Ovary (tissue), 3 donors: ENCODE data around the gene FAR1.

Source experiments
- EP300 ChIP-seq: sonication (generic); formaldehyde crosslinking; IDR thresholded peaks from one replicate; pipeline ENCODE4 v1.6.1; 2017; ENCODE audit warnings: antibody characterized with exemption
- POLR2A ChIP-seq: fragments of 450-650 bp; IDR thresholded peaks from one replicate; pipeline ENCODE4 v1.6.1; 2017; ENCODE audit warnings: antibody characterized with exemption, mild to moderate bottlenecking, moderate library complexity
- TF ChIP-seq, protein P1 (sequence below), 3 donors: fragments of 450-650 bp in 2 of 3; fragments of 200-600 bp in 1 of 3; IDR thresholded peaks; one replicate each; pipeline versions ENCODE4 v1.5.1 to v1.8.0; 2016 to 2022; ENCODE audit warnings: antibody characterized with exemption in 3 of 3, mild to moderate bottlenecking in 1 of 3
- donor health status: DM: no; HTN: no; CAD: no.

DNA sequence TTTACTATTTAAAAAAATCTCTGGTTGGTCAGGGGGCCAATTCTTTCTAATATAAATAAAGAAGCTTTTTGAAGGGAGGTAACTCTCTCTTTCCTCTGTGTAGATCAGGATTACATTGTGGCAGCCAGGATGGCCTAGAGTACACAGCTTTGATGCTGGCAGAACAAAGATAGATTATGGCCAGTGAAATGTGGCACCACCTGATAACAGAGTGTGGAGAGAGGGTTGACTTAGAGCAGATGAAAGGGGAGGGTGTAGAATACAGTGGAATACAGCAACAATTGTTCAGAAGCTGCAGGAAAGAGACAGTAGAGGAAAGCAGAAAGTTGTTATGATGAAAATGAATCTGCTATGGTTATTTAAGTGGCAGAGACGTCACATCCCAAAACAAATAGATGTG lies 99.0 kb downstream of the FAR1 start:
- TF ChIP-seq POLR2A (no peak), EP300 (no peak)
- TF ChIP-seq, protein P1, sequence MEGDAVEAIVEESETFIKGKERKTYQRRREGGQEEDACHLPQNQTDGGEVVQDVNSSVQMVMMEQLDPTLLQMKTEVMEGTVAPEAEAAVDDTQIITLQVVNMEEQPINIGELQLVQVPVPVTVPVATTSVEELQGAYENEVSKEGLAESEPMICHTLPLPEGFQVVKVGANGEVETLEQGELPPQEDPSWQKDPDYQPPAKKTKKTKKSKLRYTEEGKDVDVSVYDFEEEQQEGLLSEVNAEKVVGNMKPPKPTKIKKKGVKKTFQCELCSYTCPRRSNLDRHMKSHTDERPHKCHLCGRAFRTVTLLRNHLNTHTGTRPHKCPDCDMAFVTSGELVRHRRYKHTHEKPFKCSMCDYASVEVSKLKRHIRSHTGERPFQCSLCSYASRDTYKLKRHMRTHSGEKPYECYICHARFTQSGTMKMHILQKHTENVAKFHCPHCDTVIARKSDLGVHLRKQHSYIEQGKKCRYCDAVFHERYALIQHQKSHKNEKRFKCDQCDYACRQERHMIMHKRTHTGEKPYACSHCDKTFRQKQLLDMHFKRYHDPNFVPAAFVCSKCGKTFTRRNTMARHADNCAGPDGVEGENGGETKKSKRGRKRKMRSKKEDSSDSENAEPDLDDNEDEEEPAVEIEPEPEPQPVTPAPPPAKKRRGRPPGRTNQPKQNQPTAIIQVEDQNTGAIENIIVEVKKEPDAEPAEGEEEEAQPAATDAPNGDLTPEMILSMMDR (IDR thresholded peaks at IDR 0.05): no peak
